T-helper 2 cell treated with Interferon-gamma antibody and Interleukin-4, amounts not matched to agents 100 ng/mL and 5 ng/mL, for 36 hours (primary cell): ENCODE data around the gene RUNX1. TPM values are rescaled to one million over a fixed set of nuclear protein-coding genes. Genes with fewer than 3 reads are reported as not detected.

ENCODE experiments used
- intact Hi-C: fragments of 100-400 bp; cut with micrococcal nuclease; formaldehyde crosslinking; loops from one replicate; pipeline ENCODE4 v1.15.1; 2023
- total RNA-seq: library from RNA; stranded (reverse); gene quantifications from 2 replicates; pipeline ENCODE4 v1.2.3, GENCODE V29; 2022

Gene RUNX1
- total RNA-seq, 1 donor from 2014 or later = 84.3 TPM

DNA sequence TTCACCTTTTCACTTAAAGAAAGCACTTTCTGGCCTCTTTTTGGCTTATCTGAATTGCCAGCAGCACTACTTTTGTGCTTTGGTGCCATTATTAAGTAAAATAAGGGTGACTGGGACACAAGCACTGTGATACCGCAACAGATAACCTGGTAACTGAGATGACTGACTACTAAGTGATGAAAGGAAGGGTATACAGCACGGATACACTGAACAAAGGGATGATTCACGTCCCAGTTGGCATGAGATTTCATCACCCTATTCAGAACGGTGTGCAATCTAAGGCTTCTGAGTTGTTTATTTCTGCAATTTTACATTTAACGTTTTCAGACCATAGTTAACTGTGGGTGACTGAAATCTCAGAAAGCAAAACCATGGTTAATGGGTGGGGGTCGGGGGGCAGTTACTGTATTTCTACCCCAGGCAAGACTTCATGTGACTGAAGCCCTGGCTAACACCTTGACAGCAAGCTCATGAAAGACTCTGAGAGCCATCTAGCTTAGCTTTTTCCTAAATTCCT lies 277.5 kb downstream of the RUNX1 start:
- intact Hi-C loops = no loop called here

DNA sequence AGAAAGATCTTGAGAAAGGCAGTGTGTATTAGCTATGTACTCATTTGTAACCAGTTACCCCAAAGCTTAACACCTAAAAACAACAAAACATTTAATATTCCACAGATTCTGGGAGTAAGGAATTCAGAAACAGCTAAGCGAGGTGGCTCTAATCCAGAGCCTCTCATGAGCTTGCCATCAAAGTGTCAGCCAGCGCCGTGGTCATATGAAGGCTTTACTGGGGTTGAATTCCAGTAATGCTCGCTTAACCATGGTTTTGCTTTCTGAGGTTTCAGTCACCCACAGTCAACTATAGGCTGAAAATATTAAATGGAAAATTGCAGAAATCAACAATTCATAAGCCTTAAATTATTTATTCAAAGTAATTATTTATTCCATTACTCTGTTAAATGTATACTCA lies 278.5 kb downstream of the RUNX1 start:
- intact Hi-C loops = no loop called here

DNA sequence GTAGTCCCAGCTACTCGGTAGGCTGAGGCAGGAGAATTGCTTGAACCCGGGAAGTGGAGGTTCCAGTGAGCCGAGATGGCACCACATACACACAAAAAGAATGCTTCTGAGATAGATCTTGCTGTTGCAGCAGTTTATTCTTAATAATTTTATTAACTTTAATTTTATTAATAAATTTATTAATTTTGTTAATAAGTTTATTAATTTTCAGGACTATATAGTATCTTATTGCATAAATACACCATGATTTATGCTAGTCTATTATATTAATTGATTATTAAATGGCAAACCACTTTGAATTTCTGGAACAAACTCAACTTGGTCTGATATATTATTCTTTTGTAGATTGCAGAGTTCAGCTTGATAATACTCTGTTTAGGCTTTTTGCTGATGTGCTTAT lies 280.8 kb downstream of the RUNX1 start:
- intact Hi-C loops = no loop called here

DNA sequence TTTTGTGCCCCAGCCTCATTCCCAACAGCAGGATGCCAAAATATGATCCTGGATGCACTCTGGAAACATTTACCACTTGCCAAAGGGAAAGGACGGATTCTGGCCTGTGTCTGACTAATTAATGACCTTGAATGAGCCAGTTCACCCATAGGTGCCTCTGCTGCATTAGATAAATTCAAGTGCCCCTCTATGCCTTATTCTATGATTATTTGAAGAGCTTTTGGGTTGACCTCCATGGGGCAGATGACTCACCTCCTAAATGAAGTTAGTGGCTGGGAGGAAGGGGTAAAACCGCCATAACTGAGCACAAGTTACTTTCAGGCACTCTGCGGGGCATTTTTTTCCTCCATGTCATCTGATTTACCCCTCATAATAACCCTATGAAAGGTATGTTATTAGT lies 282.2 kb downstream of the RUNX1 start:
- intact Hi-C loops = no loop called here

DNA sequence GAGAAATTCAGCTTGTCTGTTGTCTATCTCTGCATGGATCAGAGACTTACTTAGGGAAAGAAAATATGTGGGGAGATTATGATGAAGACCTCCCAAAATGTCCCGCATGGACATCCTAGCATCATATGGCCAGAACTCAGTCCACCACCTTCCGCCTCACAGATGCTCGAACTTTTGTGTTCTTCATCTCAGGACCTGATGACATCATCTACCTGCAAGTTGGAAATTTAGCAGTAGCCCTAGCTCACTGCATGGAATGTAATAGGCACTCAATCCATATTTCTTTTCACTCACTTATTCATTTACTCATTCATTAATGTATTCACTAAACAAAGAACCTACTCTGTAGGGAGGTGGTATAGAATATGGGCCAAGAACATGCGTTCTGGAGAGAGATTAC lies 283.5 kb downstream of the RUNX1 start:
- intact Hi-C loops = no loop called here

DNA sequence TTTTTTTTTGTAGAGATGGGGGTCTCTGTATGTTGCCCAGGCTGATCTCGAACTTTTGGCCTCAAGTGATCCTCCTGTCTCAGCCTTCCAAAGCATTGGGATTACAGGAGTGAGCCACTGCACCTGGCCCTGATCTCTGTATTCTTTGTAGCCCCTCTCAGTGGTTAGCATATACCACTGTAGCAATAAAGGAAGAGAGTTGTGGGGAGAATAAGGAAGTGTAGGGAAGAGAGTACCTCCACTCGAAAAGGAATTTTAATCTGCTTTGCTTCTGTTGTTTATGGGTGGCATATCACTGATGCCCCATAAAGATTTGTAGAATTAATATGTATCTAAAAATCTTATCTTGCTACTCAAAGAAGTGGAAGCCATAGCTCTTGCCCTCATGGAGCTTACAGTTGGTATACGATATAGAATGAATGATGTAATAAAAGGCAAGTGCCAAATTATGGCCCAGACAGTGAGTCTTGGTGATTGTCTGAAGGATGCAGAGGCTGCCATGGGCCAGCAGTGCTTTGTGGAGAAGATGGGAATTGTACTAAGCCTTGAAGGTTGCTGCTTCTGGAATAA lies 284.3 kb downstream of the RUNX1 start:
- intact Hi-C loops = no loop called here

DNA sequence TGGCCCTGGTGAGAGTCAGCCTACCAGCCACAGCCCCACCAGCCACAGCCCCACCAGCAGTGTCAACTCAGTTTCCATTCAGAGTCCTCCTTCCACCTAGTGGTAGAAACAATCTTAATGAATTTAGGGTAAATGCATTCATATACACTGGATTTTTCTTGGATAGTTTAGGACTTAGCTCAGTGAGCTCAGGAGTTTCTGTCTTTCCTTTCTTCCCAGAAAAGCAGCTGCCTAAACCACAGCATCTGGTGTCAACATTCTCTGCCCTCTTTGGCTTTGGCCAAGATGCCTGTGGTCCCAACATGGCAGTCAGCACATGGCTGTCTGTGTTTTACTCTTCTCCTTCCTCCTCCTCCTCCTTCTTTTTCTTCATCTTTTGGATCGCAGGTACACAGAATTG lies 286.3 kb downstream of the RUNX1 start:
- intact Hi-C loops = no loop called here

DNA sequence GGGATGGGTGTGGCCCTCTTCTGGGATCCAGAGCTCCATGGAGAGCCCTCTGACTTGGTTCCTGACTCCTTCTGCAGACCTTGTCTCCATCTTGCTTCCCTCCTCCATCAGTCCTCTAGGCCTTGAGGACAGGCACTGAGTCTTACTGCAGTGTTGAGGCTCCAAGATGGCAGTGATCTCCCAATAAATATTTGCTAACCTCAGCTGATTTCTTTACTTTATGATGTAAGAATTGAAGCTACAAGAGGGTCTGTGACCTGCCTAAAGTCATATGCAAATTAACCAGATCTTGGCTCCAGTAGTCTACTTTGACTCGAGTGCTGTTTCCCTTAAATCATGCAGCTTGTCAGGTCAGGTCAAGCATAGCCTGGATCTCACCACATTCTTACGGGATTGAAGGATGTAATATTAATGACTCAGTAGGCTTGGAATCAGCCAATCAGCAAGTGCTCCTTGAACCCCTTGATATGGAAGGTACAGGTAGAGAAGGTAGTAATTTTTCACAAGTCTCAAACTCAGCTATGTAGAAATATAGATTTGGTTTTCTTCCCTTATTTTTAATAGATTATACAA lies 287.3 kb downstream of the RUNX1 start:
- intact Hi-C loops = no loop called here

DNA sequence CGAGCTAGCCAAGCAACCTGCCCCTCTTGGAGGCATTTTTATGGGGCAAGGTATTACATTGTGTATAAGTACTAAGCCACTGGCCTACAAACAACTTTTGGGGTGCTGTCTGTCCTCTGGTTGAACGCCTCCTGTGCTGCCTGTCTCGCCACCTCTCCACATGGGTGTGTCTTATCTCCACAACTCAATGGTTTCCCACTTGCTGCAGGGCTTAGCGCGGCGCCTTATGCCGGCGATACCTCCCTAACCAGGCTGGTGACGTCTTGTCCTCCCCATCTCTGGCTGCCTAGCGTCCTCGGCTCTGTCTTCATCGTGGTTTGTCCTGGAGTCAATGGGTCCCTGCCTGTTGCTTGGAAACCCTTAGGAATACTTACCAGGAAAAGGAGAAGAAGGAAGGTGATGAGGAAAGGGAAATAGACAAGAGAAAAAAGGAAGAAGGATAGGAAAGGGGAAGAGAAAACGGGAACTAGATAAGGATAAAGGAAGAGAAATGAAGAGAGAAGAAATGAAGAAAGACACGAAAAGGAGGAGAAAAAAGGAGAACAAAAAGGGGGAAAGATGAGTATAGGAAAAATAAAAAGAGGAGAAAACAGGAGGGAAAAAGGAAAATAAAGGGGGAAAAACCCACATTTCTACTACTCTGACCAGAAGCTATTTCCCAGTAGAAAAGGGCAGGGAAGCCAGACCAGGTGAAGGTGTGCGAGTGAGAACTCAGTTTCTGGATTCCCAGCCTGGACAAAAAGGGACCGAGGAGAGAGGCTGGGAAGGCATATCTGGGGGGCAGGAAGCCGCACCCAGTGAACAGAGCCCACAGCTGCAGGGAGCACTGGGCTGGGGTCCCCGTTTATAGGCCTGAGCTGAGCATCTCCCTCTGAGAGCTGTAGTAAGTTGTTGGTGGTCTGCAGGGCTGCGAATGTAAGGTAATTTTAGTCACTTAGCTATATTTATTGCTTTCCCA lies 294.1 kb downstream of the RUNX1 start:
- intact Hi-C loops = no loop called here

DNA sequence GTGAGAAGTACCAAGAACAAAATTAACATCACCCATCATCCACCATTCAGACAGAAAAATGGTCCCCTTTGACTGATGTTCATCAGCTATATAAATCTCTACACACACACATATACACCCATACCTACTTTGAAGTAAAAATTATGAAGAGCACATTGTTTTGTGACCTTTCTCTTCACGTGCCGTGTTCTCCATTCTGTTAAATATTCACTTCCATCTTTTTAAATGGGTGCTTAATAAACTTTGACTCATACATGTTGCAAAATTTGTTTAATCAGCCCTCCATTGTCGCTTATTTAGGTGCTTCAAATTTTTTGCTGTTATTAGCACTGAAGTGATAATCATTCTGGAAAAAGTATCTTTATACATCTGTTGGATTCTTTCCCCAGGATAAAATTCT lies 300.2 kb downstream of the RUNX1 start:
- intact Hi-C loops = loop anchor here (5.0 to 10.0 kb wide), 2 partner anchors 296 to 1278 kb away; partner anchors contain the start of gene RUNX1

DNA sequence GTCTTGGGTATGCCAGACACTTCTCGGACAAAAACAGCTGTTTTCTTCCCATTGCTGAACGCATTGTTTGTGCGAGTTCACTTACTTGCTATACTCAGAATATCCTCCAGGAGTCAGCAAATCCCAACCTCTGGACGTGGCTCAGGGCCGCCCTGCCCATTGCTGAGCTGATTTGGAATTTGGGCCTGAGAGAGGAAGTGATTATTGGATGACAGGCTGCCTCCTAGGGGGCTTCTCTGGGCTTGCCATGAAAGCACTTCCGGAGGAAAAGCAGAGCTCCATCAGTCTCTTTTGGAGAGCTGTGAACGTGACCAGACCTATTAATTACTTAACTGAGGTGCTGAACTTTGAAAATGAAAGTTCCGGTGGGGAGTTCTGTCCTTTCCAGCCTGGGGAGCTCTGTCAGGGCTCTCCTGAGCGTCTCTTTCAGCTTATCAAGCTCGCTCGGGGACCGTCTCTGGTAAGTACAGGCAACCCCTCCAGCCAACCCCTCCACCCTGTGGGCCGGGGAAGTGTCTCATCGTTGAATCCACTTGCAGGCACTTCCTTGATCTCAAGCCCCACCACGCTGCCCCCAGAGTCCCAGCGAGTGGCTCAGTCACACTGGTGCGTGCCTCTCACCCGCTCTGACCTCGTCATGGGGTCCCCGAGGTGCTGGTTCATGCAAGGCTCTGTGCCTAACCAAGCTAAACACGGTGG lies 303.4 kb downstream of the RUNX1 start:
- intact Hi-C loops = loop anchor here (1.0 to 10.0 kb wide), 5 partner anchors 143 to 1282 kb away; partner anchors contain the start of gene RUNX1

DNA sequence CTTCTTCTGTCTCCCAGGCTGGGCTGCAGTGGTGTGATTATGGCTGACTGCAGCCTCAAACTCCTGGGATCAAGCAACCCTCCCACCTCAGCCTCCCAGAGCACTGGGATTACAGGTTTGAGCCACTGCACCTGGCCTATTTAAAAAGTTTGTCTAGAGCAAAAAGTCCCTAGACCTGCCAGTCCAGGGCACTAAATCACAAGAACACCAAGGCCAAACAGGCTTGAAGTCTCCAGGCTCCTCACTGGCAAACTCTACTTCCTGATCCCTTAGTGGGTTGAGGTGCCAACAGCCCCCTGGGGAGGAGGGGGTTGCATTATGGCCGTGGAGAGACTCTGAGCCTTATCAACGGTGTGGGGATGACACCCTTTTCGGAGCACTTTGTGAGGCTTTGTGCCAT lies 304.3 kb downstream of the RUNX1 start:
- intact Hi-C loops = loop anchor here (1.0 to 10.0 kb wide), 5 partner anchors 144 to 1282 kb away; partner anchors contain the start of gene RUNX1

DNA sequence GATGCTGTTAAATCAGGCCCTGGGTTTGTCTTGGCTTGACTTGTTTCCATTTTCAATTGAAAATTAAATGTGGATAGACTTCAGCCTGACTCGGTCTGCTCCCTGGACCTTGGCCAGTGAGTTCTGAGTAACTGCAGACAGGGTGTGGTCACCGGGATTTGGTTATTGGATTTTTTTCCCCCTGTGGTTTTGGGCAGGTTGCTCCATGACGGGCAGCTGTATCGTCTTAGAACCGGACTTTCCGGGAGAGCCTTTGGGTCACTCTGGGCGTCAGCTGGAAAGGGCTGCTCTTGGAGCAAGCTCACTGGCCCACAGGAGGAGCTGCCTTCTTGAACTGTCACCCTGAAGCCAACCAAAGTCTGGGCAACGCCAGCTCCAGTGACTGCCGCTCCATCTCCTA lies 305.3 kb downstream of the RUNX1 start:
- intact Hi-C loops = loop anchor here (10.0 kb wide), 1 partner anchor 301 kb away; the partner anchor contains the start of gene RUNX1

DNA sequence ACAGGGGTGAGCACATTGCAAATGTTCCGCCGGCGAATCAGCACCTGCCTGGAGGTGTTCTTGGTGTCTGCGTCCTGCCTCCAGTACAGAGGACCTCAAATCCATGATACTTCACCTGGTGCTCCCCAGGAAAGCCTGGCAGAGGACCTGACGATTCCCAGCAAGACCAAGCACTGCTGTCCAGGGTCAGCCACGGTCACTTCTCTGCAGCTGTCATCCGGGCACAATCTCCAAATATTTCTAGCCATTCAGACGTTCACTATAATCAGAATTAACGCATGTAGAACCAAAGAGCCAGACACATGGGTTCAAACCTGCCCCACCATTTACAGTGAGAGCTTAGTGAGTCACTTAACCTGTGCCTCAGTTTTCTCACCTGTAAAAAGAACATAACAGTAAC lies 305.8 kb downstream of the RUNX1 start:
- intact Hi-C loops = loop anchor here (10.0 kb wide), 1 partner anchor 302 kb away; the partner anchor contains the start of gene RUNX1

DNA sequence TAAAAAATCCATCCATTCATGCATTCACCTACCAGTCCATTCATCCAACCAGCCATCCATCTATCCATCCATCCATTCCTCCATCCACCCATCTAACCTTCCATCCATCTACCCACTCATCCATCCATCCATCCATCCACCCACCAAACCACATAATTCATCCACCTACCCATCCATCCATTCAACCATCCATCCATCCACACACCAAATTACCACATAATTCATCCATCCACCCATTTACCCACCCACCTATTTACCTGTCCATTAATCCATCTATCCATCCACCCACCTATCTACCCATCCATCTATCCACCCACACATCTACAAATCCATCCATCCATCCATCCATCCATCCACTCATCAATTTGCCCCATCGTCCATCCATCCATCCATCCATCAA lies 308.9 kb downstream of the RUNX1 start:
- intact Hi-C loops = loop anchor here (10.0 kb wide), 1 partner anchor 305 kb away; the partner anchor contains the start of gene RUNX1
